ENCODE data around the gene SFSWAP. TPM values are rescaled to one million over a fixed set of nuclear protein-coding genes. Genes with fewer than 3 reads are reported as not detected.
"Not testable (repeated sequence)": the region's sequence is repeated elsewhere in the genome, so short reads cannot be mapped to it uniquely, and the experiment has no call there.

The SFSWAP gene
- total and polyA plus RNA-seq, 5 experiments from 2014 or later, result 14.8 to 108 (median 23.3) TPM

DNA sequence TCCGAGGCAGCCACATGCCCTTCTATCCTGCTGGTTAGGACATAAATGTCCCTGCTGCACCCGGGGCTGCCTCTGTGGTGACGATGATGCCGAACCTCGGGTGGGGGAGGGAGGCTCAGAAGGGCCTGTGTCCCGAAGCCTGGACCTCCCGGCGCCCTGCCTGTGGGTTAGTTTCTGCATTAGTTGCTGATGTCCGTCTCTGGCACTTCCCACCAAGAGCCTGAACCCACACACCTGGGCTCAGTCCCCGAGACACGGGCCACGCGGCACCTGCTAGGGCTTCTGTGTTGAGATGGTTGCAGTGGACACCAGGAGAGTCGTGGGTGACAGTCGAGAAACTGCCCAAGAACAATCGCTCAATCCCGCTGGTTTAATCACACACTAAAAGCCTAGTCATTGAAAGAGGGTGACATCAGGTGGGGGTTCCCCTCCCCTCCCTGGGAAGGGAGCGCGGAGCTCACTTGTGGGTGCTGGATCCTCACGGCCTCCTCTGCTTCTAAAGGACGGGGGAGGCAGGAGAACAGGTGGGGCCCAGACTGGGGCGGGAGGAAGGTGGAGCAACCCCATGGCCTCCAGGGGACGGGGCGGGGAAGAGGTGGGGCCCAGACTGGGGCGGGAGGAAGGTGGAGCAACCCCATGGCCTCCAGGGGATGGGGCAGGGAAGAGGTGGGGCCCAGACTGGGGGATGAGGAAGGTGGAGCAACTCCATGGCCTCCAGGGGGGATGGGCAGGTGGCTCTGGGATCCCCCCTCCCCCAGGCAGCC lies 29.0 kb upstream of the SFSWAP start:
- H3K4me1 Mint-ChIP-seq, result peaks cover 6 to 26% (median 15%) of the 10 kb centered on the region in 4 donors
- H3K36me3 Mint-ChIP-seq, POLR2A ChIA-PET, H3K9me3 Mint-ChIP-seq: not testable (repeated sequence)
- peak overlapping the region in 7 of 10 donors; percentile 39 to 82 (median 63) for H3K4me3 Mint-ChIP-seq
- H3K27ac Mint-ChIP-seq, result peak overlapping the region in 1 of 10 donors; percentile 87
- ATAC-seq, result peak in 1 of 2 donors; percentile 97
- H3K27me3 Mint-ChIP-seq, result peaks cover 0 to 16% (median 2%) of the 10 kb centered on the region in 5 donors
- DNase-seq, result peak in 6 of 10 donors; percentile 22 to 86 (median 47)

DNA sequence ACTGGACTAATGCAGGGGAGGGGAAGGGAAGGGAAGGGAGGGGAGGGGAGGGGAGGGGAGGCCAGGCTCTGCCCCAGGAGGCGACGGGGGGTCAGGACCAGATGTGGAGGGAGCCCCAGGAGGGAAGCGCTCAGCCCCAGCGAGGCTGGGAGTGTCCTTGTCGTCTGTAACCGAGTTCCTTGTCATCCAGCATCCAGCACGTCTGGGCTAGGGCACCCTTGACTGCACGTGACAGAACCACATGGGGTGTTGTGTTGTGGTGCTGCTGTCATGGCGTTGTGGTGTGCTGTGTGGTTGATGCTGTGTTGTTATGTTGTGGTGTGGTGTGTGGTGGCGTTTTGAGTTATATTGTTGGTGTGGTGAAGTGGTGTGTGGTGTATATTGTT lies 28.4 kb upstream of the SFSWAP start:
- peak in 2 of 10 donors; percentile 36 to 38 for DNase-seq
- peak overlapping the region in 2 of 10 donors; percentile 69 to 76 for H3K27ac Mint-ChIP-seq
- POLR2A ChIA-PET, result no interaction called here

DNA sequence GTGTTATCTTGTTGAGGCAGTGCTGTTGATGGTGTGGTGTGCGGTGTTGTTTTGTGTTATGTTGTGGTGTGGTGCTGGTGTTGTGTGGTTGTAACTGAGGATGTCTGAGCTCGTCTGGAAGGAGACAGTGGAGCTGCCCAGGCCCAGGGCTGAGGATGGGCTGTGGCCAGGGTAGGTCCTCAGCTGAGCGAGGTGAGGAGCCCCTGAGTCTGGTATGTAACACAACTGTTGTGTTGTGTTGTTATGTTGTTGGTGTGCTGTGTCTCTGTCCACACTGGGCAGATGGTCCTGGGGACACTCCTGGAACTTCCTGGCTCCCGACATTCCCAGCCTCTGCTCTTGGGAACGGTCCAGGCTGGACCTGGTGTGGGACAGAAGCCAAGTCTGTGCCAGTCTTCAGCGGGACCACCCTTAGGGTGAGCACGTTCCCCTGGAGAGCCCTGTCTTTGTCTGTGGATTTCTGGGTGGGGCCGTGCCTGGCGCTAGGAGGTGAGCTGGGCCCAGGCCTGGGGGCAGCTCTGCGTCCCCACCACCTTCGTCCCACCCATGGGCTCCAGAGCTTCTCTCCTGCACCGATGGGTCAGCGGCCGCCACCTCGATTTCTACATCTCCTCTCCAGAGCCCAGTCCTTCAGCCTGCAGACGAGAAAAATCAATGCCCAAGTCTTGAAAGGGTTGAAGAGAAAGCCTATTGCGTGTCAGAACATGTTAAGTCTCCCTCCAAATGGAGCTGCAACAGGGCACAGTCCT lies 27.4 kb upstream of the SFSWAP start:
- H3K4me1 Mint-ChIP-seq, result peaks cover 6 to 26% (median 15%) of the 10 kb centered on the region in 4 donors
- H3K9me3 Mint-ChIP-seq, result no peaks in the 10 kb centered on the region
- no peaks in the 10 kb centered on the region for H3K36me3 Mint-ChIP-seq
- H3K27ac Mint-ChIP-seq, result peak overlapping the region in 3 of 10 donors; percentile 11 to 36 (median 13)
- ATAC-seq (no peak), DNase-seq (no peak)
- POLR2A ChIA-PET, result no interaction called here
- no peak overlapping the region for H3K4me3 Mint-ChIP-seq
- H3K27me3 Mint-ChIP-seq, result peaks cover 0 to 22% (median 5%) of the 10 kb centered on the region in 5 donors

More for the DNA sequence above, 28.4 kb upstream of the SFSWAP start:
- Mint-ChIP-seq H3K9me3 (no peaks in the 10 kb centered on the region), H3K36me3 (no peaks in the 10 kb centered on the region), H3K27me3 (peaks cover 0 to 16% (median 2%) of the 10 kb centered on the region in 5 donors), H3K4me3 (peak overlapping the region in 1 of 10 donors; percentile 6), H3K4me1 (peaks cover 6 to 26% (median 15%) of the 10 kb centered on the region in 4 donors)
- ATAC-seq, result peak in 1 of 2 donors; percentile 31

DNA sequence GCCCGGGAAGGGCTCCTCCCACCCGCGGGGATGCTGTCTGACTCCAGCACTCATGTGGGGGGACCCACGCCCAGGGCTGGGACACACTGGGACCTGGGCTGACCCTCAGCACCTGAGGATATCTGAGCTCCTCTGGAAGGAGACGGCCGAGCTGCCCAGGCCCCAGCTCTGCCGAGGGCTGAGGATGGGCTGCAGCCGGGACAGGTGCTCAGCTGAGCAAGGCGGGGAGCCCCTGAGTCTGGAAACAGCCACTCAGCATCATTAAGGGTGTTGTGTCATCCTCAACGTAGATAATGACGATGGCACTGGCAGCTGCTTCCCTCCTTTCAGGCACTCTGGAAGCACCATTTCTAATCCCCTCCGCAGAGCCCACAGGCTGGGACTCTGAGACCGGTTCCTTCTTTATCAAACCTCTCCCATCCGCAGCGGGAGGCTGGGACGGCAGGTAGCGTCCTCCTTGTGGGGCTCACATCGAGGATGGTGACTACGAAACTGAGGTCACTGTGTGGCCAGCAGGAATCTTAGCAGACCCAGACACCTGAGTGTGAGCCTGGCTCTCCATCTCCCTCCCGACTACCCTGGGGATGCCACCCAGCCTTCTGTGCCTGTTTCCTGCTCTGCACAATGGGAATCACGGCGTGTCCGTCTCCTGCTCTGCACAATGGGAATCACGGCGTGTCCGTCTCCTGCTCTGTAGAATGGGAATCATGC lies 26.7 kb upstream of the SFSWAP start:
- no peaks in the 10 kb centered on the region for H3K36me3 Mint-ChIP-seq
- ATAC-seq, result no peak
- POLR2A ChIA-PET, result no interaction called here
- no peak for DNase-seq
- no peak overlapping the region for H3K4me3 Mint-ChIP-seq
- peak overlapping the region in 1 of 10 donors; percentile 11 for H3K27ac Mint-ChIP-seq
- peaks cover 0 to 29% (median 3%) of the 10 kb centered on the region in 5 donors for H3K27me3 Mint-ChIP-seq
- no peaks in the 10 kb centered on the region for H3K9me3 Mint-ChIP-seq
- peaks cover 8 to 26% (median 15%) of the 10 kb centered on the region in 4 donors for H3K4me1 Mint-ChIP-seq

DNA sequence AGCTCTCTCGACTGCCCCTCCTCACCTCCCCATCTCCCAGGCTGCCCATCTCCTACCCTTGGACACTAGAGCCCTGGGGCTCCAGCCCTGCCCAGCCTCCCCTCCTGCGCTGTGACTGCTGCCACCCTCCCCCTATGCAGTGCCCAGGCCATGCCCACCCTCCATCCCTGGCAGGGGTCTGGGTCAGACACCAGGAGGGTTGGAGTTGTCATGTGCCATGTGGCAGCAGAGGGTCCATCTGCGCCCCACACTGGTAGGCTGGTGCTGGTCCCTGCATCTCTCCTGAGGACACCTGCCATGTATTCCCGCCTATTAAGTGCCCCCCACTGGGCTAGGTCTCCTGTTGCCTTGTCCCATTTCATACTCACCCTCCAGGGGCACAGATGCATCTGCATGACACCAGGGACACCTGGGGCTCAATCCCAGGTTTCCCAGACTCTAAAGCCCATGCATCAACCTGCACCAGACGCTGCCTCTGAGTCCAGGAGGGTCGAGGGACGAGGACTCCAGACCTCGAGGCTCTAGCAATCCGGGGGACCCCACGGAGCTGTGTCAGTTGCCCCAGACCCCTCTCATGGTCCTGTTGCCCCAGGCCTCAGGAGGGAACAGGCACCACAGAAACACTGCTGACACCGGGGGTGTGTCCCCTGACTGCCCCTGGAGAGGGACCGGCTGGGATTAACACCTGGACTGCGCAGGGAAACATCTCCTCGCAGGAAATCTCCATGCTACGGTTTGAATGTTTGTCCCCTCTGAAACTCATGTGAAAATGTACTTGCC lies 23.4 kb upstream of the SFSWAP start:
- H3K4me1 Mint-ChIP-seq, result peaks cover 2 to 8% (median 7%) of the 10 kb centered on the region in 4 donors
- DNase-seq (no peak), ATAC-seq (no peak)
- H3K27ac Mint-ChIP-seq, result no peak overlapping the region
- no peaks in the 10 kb centered on the region for H3K36me3 Mint-ChIP-seq
- H3K4me3 Mint-ChIP-seq, result no peak overlapping the region
- POLR2A ChIA-PET, result no interaction called here
- peaks cover 3 to 30% (median 14%) of the 10 kb centered on the region in 5 donors for H3K27me3 Mint-ChIP-seq
- no peaks in the 10 kb centered on the region for H3K9me3 Mint-ChIP-seq

DNA sequence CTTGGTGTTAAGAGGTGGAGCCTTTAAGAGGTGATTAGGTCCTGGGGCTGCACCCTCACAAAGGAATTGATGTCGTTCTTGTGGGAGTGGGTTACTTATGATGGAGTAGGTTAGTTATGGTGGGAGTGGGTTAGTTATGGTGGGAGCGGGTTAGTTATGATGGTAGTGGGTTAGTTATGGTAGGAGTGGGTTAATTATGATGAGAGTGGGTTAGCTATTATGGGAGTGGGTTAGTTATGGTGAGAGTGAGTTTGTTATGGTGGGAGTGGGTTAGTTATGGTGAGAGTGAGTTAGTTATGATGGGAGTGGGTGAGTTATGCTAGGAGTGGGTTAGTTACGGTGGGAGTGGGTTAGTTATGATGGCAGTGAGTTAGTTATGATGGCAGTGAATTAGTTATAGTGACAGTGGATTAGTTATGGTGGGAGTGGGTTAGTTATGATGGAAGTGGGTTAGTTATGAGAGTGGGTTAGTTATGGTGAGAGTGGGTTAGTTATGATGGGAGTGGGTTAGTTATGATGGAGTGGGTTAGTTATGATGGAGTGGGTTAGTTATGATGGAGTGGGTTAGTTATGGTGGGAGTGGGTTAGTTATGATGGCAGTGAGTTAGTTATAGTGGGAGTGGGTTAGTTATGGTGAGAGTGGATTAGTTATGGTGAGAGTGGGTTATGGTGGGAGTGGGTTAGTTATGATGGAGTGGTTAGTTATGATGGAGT lies 22.6 kb upstream of the SFSWAP start:
- ATAC-seq, result no peak
- no peak for DNase-seq
- H3K9me3 Mint-ChIP-seq, result no peaks in the 10 kb centered on the region
- H3K4me3 Mint-ChIP-seq, result no peak overlapping the region
- POLR2A ChIA-PET, result no interaction called here
- peaks cover 3 to 23% (median 14%) of the 10 kb centered on the region in 5 donors for H3K27me3 Mint-ChIP-seq
- peaks cover 0 to 2% (median under 1%) of the 10 kb centered on the region in 4 donors for H3K4me1 Mint-ChIP-seq
- H3K27ac Mint-ChIP-seq, result no peak overlapping the region
- H3K36me3 Mint-ChIP-seq, result no peaks in the 10 kb centered on the region

DNA sequence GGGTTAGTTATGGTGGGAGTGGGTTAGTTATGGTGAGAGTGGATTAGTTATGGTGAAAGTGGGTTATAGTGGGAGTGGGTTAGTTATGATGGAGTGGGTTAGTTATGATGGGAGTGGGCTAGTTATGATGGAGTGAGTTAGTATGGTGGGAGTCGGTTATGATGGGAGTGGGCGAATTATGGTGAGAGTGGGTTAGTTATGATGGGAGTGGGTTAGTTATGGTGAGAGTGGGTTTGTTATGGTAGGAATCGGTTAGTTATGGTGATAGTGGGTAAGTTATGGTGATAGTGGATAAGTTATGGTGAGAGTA lies 22.1 kb upstream of the SFSWAP start:
- ATAC-seq, result no peak
- no peak for DNase-seq
- peaks cover 0 to 2% (median 0%) of the 10 kb centered on the region in 4 donors for H3K4me1 Mint-ChIP-seq
- H3K27ac Mint-ChIP-seq, result no peak overlapping the region
- POLR2A ChIA-PET, result no interaction called here
- H3K4me3 Mint-ChIP-seq, result no peak overlapping the region
- no peaks in the 10 kb centered on the region for H3K36me3 Mint-ChIP-seq
- H3K27me3 Mint-ChIP-seq, result peaks cover 3 to 26% (median 18%) of the 10 kb centered on the region in 5 donors
- H3K9me3 Mint-ChIP-seq, result no peaks in the 10 kb centered on the region

DNA sequence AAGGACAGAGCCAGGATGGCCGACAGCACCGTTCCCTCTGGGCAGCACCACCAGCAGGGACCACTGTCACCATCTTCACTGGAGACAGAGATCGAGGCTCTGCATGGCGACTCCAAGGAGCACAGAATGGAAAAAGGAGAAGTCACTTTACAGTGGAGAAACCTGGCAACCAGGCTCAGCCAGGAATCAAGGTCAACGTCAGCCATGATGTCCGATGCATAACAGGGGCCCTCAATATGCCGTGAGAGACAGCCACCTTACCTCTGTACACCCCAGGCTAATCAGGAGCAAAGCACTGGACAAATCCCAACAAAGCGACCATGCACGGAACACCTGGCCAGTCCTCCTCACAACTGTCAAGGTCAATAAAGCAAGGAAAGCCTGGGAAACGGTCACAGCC lies 20.6 kb upstream of the SFSWAP start:
- H3K9me3 Mint-ChIP-seq, result no peaks in the 10 kb centered on the region
- no peak for DNase-seq
- no peak for ATAC-seq
- H3K27ac Mint-ChIP-seq, result no peak overlapping the region
- H3K36me3 Mint-ChIP-seq, result no peaks in the 10 kb centered on the region
- POLR2A ChIA-PET, result no interaction called here
- H3K27me3 Mint-ChIP-seq, result peaks cover 3 to 27% (median 22%) of the 10 kb centered on the region in 5 donors
- H3K4me1 Mint-ChIP-seq, result peaks cover 0 to 2% (median 0%) of the 10 kb centered on the region in 4 donors
- no peak overlapping the region for H3K4me3 Mint-ChIP-seq

DNA sequence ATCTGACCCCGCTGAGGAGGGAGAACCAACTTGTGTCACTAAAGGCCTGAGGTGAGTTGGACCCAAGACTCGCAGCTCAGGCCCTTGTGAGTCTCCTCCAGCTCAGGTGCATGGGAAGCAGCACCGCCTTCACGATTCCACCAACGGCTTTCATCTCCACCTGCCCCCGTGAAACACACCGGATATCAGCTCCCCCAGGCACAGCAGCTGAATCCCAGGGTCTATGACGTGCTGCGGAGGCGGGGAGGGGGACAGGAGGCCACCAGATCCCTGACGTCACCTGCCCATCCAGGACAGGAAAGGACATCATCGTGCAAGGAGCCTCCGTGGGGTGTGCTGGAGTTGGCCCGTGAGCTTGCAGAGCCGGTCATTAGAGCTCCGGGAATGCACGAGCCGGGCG lies 18.5 kb upstream of the SFSWAP start:
- H3K36me3 Mint-ChIP-seq, result no peaks in the 10 kb centered on the region

DNA sequence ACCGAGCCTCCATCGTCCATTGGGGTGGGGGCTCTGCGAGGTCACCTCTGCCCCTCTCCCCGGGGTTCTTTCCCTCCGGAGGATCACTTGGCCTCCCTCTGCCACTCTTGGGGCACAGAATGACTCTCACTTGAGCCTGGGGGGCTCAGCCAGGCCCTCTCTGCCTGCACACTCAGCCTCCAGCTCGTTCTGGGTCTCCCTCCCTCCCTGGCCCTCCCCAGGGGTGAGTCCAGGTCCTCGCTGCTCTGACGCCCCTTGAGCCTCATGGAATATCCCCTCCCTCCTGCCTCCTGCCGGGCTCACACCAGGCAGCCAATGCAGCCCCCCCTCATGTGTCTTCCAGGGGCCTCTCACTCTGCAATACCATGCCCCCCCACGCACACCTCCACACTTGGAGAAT lies 17.7 kb upstream of the SFSWAP start:
- Mint-ChIP-seq H3K9me3 (no peaks in the 10 kb centered on the region), H3K27me3 (peaks cover 3 to 33% (median 25%) of the 10 kb centered on the region in 5 donors), H3K36me3 (no peaks in the 10 kb centered on the region), H3K4me3 (no peak overlapping the region), H3K27ac (no peak overlapping the region), H3K4me1 (peaks cover 0 to 2% (median 0%) of the 10 kb centered on the region in 4 donors)
- ATAC-seq, result no peak
- DNase-seq, result no peak
- POLR2A ChIA-PET, result no interaction called here

More for the DNA sequence above, 18.5 kb upstream of the SFSWAP start:
- no peaks in the 10 kb centered on the region for H3K9me3 Mint-ChIP-seq
- H3K4me3 Mint-ChIP-seq, result no peak overlapping the region
- peaks cover 0 to 2% (median 0%) of the 10 kb centered on the region in 4 donors for H3K4me1 Mint-ChIP-seq
- H3K27ac Mint-ChIP-seq, result no peak overlapping the region
- ATAC-seq, result no peak
- peaks cover 3 to 33% (median 29%) of the 10 kb centered on the region in 5 donors for H3K27me3 Mint-ChIP-seq
- DNase-seq, result no peak
- POLR2A ChIA-PET, result no interaction called here

DNA sequence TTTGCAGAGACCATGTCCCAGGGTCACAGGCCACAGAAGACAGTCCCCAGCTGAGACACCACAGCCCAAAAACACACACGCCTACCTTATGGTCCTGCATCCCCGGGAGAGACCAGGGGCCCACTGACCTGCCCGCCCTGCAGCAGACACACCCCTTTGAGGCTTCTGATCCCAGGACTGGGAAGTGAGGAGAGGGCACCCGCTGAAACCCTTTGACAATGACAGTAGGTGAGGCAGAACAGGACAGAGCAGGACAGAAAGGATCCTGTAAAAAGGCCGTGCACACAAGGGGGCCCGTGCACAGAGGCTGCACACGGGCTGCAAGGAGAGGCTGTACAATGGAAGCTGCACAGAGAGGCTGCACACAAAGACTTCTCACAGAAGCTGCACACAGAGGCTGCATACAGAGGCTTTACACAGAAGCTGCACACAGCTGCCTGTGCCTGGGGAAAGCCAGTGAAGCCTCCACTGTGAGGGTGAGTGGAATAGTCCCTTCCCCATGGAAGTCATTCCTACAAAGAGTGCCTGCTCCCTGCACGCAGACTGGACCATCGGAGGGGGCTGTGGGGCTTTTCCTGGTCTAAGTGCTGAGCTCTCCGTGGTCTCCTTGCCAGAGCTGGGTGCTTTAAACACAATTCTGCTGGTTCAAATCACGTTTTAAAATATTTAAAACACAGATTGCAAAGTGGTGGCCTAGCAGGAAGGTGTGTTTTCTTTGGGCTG lies 16.6 kb upstream of the SFSWAP start:
- H3K4me3 Mint-ChIP-seq, result no peak overlapping the region
- H3K27me3 Mint-ChIP-seq, result peaks cover 5 to 38% (median 19%) of the 10 kb centered on the region in 5 donors
- no peaks in the 10 kb centered on the region for H3K36me3 Mint-ChIP-seq
- no peaks in the 10 kb centered on the region for H3K9me3 Mint-ChIP-seq
- ATAC-seq (no peak), DNase-seq (no peak)
- no peaks in the 10 kb centered on the region for H3K4me1 Mint-ChIP-seq
- POLR2A ChIA-PET, result interaction anchor here (0.6 to 0.7 kb wide), 2 partner anchors 164 to 765 kb away, joined by 4 read pairs; no protein-coding TSS in a partner anchor
- H3K27ac Mint-ChIP-seq, result peak overlapping the region in 1 of 10 donors; percentile 43
